Neuronal stem cell (in vitro differentiated cells): ENCODE measurements around the gene CHST4.
A peak's percentile ranks its signal among the peaks of the same experiment; 100 is the strongest.

Source experiments
- DNase-seq: peaks from one replicate; pipeline ENCODE4 v3.0.0-alpha.2; 2013; ENCODE audit warnings: low spot score
- H2AFZ ChIP-seq: one replicate; pipeline ENCODE4 v1.6.1; 2013; ENCODE audit warnings: mild to moderate bottlenecking, low read length, inconsistent platforms
- H2AK5ac ChIP-seq: 2 replicates; pipeline ENCODE4 v1.6.1; 2013; ENCODE audit warnings: low read depth, mild to moderate bottlenecking, inconsistent platforms, low read length, moderate library complexity, mixed read lengths
- H2BK120ac ChIP-seq: 2 replicates; pipeline ENCODE4 v1.6.1; 2013; ENCODE audit warnings: low read depth, mild to moderate bottlenecking, inconsistent platforms, low read length, moderate library complexity, mixed read lengths
- H2BK12ac ChIP-seq: one replicate; pipeline ENCODE4 v1.6.1; 2013; ENCODE audit warnings: low read length, inconsistent platforms
- H2BK15ac ChIP-seq: 2 replicates; pipeline ENCODE4 v1.6.1; 2013; ENCODE audit warnings: mild to moderate bottlenecking, low read length, inconsistent platforms, mixed read lengths
- H2BK5ac ChIP-seq: one replicate; pipeline ENCODE4 v1.6.1; 2013; ENCODE audit warnings: inconsistent platforms, mild to moderate bottlenecking, low read length, moderate library complexity
- H3K14ac ChIP-seq: one replicate; pipeline ENCODE4 v1.6.1; 2013; ENCODE audit warnings: low read length, inconsistent platforms
- H3K18ac ChIP-seq: 2 replicates; pipeline ENCODE4 v1.6.1; 2013; ENCODE audit warnings: low read length, inconsistent platforms
- H3K23ac ChIP-seq: 2 replicates; pipeline ENCODE4 v1.6.1; 2013; ENCODE audit warnings: low read depth, mild to moderate bottlenecking, mixed read lengths, low read length, inconsistent platforms; ENCODE audit not compliant: poor library complexity
- H3K27ac ChIP-seq: replicated peaks from 3 replicates; pipeline ENCODE4 v1.5.1; 2013; ENCODE audit warnings: low read length, inconsistent platforms
- H3K27me3 ChIP-seq, 3 experiments: 2 replicates each; pipeline ENCODE4 v1.6.1; 2013; ENCODE audit warnings: low read length in 3 of 3, mild to moderate bottlenecking in 2 of 3, inconsistent platforms in 1 of 3, low read depth in 1 of 3, mixed read lengths in 1 of 3, moderate library complexity in 1 of 3; ENCODE audit not compliant: control insufficient read depth in 3 of 3, insufficient read depth in 3 of 3
- H3K36me3 ChIP-seq, 2 donors: replicated peaks in 1 of 2; 2 replicates each; pipeline ENCODE4 v1.6.1; 2013; ENCODE audit warnings: low read length in 2 of 2; ENCODE audit not compliant: control insufficient read depth in 2 of 2, insufficient read depth in 2 of 2
- H3K4ac ChIP-seq: 2 replicates; pipeline ENCODE4 v1.6.1; 2013; ENCODE audit warnings: inconsistent platforms, mild to moderate bottlenecking, low read length, moderate library complexity
- H3K4me1 ChIP-seq, 2 donors: 1 replicate in 1 of 2; 2 replicates in 1 of 2; pipeline ENCODE4 v1.6.1; 2013; ENCODE audit warnings: low read length in 2 of 2, low read depth in 1 of 2; ENCODE audit not compliant: control insufficient read depth in 2 of 2, insufficient read depth in 1 of 2
- H3K4me2 ChIP-seq: one replicate; pipeline ENCODE4 v1.6.1; 2013; ENCODE audit warnings: mild to moderate bottlenecking, low read length, inconsistent platforms; ENCODE audit not compliant: insufficient read depth, poor library complexity, severe bottlenecking
- H3K4me3 ChIP-seq, 2 donors: 2 replicates each; pipeline ENCODE4 v1.5.1; 2013; ENCODE audit warnings: low read length in 2 of 2, mild to moderate bottlenecking in 2 of 2, inconsistent platforms in 1 of 2, moderate library complexity in 1 of 2
- H3K79me1 ChIP-seq: one replicate; pipeline ENCODE4 v1.6.1; 2013; ENCODE audit warnings: low read depth, mild to moderate bottlenecking, inconsistent platforms, low read length, moderate library complexity
- H3K9ac ChIP-seq: one replicate; pipeline ENCODE4 v1.6.1; 2013; ENCODE audit warnings: mild to moderate bottlenecking, low read depth, low read length, inconsistent platforms; ENCODE audit not compliant: poor library complexity
- H3K9me3 ChIP-seq, 2 donors: replicated peaks in 1 of 2; 2 replicates each; pipeline versions ENCODE3 to v1.6.1; 2013; ENCODE audit warnings: low read length in 2 of 2, mild to moderate bottlenecking in 2 of 2, inconsistent platforms in 1 of 2, low read depth in 1 of 2, mixed read lengths in 1 of 2, moderate library complexity in 1 of 2; ENCODE audit not compliant: control insufficient read depth in 2 of 2, insufficient read depth in 1 of 2
- H4K8ac ChIP-seq: one replicate; pipeline ENCODE4 v1.6.1; 2013; ENCODE audit warnings: low read depth, mild to moderate bottlenecking, inconsistent platforms, low read length, moderate library complexity
- H4K91ac ChIP-seq: one replicate; pipeline ENCODE4 v1.6.1; 2013; ENCODE audit warnings: low read length, low read depth, mild to moderate bottlenecking, inconsistent platforms; ENCODE audit not compliant: poor library complexity
- WGBS, 2 donors: extraction: QIAGEN DNeasy Blood & Tissue Kit; methylation state at CpG; one replicate each; pipeline ENCODE4 v1.1.7; 2013; ENCODE audit warnings: missing lambda C conversion rate in 2 of 2, mixed read lengths in 1 of 2; ENCODE audit not compliant: insufficient read length in 2 of 2, insufficient replicate concordance in 1 of 2; ENCODE audit errors: extremely low coverage in 2 of 2; 5-methylcytosine and 5-hydroxymethylcytosine counted together

CHST4 gene

DNA sequence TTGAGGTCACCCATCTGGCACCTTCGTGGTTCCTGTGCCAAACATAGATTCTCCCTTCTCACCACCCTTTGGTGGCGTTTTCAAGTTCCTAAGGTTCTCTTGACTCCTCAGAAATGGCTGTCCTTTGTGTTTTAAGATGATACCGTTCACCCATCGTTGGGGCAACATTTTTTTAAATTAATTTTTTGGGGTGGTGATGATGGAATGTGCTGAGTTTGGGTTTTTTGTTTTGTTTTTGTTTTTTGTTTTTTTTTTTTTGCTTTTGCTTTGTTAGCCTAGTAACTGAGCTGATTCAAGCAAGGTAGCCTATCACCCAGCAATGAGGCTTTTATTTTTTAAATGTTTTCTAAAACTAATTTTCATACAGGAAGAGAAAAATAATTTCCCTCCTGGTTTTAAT lies 2.6 kb downstream of the CHST4 start:
- no peaks in the 10 kb centered on the region for H3K79me1 ChIP-seq
- no peak overlapping the region for H3K4me2 ChIP-seq
- no peaks in the 10 kb centered on the region for H3K27me3 ChIP-seq
- H3K4ac ChIP-seq: no peak overlapping the region
- H3K9me3 ChIP-seq: no peaks in the 10 kb centered on the region
- no peak overlapping the region for H2BK120ac ChIP-seq
- no peak overlapping the region for H2AFZ ChIP-seq
- peaks cover 5 to 6% of the 10 kb centered on the region in 2 donors for H3K4me1 ChIP-seq
- no peak overlapping the region for H2BK15ac ChIP-seq
- H3K4me3 ChIP-seq: no peak overlapping the region
- WGBS, 2 donors: no CpG with 5 or more reads among the region's 4 CpGs
- H4K91ac ChIP-seq: no peak overlapping the region
- no peak overlapping the region for H2BK5ac ChIP-seq
- H3K36me3 ChIP-seq: no peaks in the 10 kb centered on the region
- no peak overlapping the region for H3K23ac ChIP-seq
- no peak overlapping the region for H3K27ac ChIP-seq
- H3K14ac ChIP-seq: no peak overlapping the region
- H3K18ac ChIP-seq: no peak overlapping the region
- no peak overlapping the region for H4K8ac ChIP-seq
- no peak overlapping the region for H2BK12ac ChIP-seq
- no peak overlapping the region for H2AK5ac ChIP-seq
- H3K9ac ChIP-seq: no peak overlapping the region
- no peak for DNase-seq

DNA sequence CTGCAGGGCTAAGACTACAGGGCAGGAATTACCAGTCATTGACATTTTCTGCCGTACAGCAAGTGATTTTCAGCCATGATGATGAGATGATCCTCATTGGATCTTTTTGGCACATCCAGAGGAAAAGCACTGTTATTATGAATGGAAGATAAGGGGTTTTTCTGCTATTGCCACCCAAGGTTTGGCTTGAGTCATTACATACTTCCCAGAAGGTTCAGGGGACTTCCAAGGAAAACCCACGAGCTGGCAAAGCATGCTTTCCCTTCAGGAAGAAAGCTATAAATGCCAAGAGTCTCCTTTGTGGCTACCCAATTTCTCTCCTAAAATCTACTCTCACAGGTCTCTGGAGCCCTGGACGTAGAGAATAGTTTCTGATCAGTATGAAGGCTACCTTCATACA lies 6.1 kb downstream of the CHST4 start:
- Histone ChIP-seq H4K8ac (no peak overlapping the region), H3K9ac (no peak overlapping the region), H3K4ac (no peak overlapping the region), H2AFZ (no peak overlapping the region), H2BK15ac (no peak overlapping the region), H3K27me3 (no peaks in the 10 kb centered on the region), H2BK5ac (no peak overlapping the region), H3K23ac (no peak overlapping the region), H2BK12ac (no peak overlapping the region), H3K36me3 (no peaks in the 10 kb centered on the region), H3K4me3 (no peak overlapping the region), H4K91ac (no peak overlapping the region), H2AK5ac (no peak overlapping the region), H2BK120ac (no peak overlapping the region), H3K27ac (no peak overlapping the region), H3K4me2 (no peak overlapping the region), H3K9me3 (no peaks in the 10 kb centered on the region), H3K18ac (no peak overlapping the region), H3K79me1 (peaks cover 3% of the 10 kb centered on the region), H3K14ac (no peak overlapping the region), H3K4me1 (no peaks in the 10 kb centered on the region)
- DNase-seq: no peak
- no CpG with 5 or more reads among the region's 3 CpGs for WGBS, 2 donors

DNA sequence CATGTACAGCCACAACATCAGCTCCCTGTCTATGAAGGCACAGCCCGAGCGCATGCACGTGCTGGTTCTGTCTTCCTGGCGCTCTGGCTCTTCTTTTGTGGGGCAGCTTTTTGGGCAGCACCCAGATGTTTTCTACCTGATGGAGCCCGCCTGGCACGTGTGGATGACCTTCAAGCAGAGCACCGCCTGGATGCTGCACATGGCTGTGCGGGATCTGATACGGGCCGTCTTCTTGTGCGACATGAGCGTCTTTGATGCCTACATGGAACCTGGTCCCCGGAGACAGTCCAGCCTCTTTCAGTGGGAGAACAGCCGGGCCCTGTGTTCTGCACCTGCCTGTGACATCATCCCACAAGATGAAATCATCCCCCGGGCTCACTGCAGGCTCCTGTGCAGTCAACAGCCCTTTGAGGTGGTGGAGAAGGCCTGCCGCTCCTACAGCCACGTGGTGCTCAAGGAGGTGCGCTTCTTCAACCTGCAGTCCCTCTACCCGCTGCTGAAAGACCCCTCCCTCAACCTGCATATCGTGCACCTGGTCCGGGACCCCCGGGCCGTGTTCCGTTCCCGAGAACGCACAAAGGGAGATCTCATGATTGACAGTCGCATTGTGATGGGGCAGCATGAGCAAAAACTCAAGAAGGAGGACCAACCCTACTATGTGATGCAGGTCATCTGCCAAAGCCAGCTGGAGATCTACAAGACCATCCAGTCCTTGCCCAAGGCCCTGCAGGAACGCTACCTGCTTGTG lies 10.7 kb downstream of the CHST4 start:
- H3K27ac ChIP-seq: no peak overlapping the region
- H2AFZ ChIP-seq: no peak overlapping the region
- H2BK120ac ChIP-seq: no peak overlapping the region
- H2BK15ac ChIP-seq: no peak overlapping the region
- H3K18ac ChIP-seq: no peak overlapping the region
- H3K23ac ChIP-seq: no peak overlapping the region
- H3K4ac ChIP-seq: no peak overlapping the region
- no peak overlapping the region for H3K9ac ChIP-seq
- peaks cover 3% of the 10 kb centered on the region for H3K79me1 ChIP-seq
- H4K91ac ChIP-seq: no peak overlapping the region
- DNase-seq: no peak
- H3K4me2 ChIP-seq: no peak overlapping the region
- no peak overlapping the region for H3K4me3 ChIP-seq
- no peak overlapping the region for H2BK5ac ChIP-seq
- no peak overlapping the region for H3K14ac ChIP-seq
- WGBS, 2 donors: no CpG with 5 or more reads among the region's 28 CpGs
- no peaks in the 10 kb centered on the region for H3K27me3 ChIP-seq
- H3K36me3 ChIP-seq: no peaks in the 10 kb centered on the region
- H3K4me1 ChIP-seq: no peaks in the 10 kb centered on the region
- H2BK12ac ChIP-seq: no peak overlapping the region
- H4K8ac ChIP-seq: no peak overlapping the region
- no peak overlapping the region for H2AK5ac ChIP-seq
- no peaks in the 10 kb centered on the region for H3K9me3 ChIP-seq

DNA sequence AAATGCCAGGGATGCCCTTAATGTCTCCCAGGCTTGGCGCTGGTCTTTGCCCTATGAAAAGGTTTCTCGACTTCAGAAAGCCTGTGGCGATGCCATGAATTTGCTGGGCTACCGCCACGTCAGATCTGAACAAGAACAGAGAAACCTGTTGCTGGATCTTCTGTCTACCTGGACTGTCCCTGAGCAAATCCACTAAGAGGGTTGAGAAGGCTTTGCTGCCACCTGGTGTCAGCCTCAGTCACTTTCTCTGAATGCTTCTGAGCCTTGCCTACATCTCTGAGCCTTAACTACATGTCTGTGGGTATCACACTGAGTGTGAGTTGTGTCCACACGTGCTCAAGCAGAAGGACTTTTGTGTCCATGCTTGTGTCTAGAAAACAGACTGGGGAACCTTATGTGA lies 11.4 kb downstream of the CHST4 start:
- DNase-seq: no peak

More for the DNA sequence above, 11.4 kb downstream of the CHST4 start:
- Histone ChIP-seq H3K4ac (no peak overlapping the region), H2BK15ac (no peak overlapping the region), H3K18ac (no peak overlapping the region), H2BK5ac (no peak overlapping the region), H3K36me3 (no peaks in the 10 kb centered on the region), H3K4me3 (peak overlapping the region in 1 of 2 donors; percentile 13), H2AK5ac (no peak overlapping the region), H3K9me3 (no peaks in the 10 kb centered on the region), H3K14ac (no peak overlapping the region), H3K23ac (no peak overlapping the region), H2BK120ac (no peak overlapping the region), H4K8ac (no peak overlapping the region), H3K4me1 (no peaks in the 10 kb centered on the region), H3K27ac (no peak overlapping the region), H3K9ac (no peak overlapping the region), H2AFZ (no peak overlapping the region), H4K91ac (no peak overlapping the region), H3K79me1 (peaks cover 3% of the 10 kb centered on the region), H3K4me2 (no peak overlapping the region), H2BK12ac (no peak overlapping the region), H3K27me3 (no peaks in the 10 kb centered on the region)
- WGBS, 2 donors: no CpG with 5 or more reads among the region's 6 CpGs
